ENCODE data around the gene CFAP97D2. TPM values are rescaled to one million over a fixed set of nuclear protein-coding genes. Genes with fewer than 3 reads are reported as not detected.
"Not testable (repeated sequence)": the region's sequence is repeated elsewhere in the genome, so short reads cannot be mapped to it uniquely, and the experiment has no call there.

Gene CFAP97D2
- total RNA-seq, 1 donor from 2014 or later = not detected

- DNase-seq (ENCODE audit: low read depth, low spot score) = no peak
Observed at GRCh38 chr13:114143806-114144605, 35.1 kb upstream of the CFAP97D2 start.

GRCh38 chr13:114144606-114145244, 34.3 kb upstream of the CFAP97D2 start:
- DNase-seq (ENCODE audit: low read depth, low spot score) = no peak

GRCh38 chr13:114145256-114145655, 33.8 kb upstream of the CFAP97D2 start:
- no peak for DNase-seq (ENCODE audit: low read depth, low spot score)

GRCh38 chr13:114145722-114146121, 33.3 kb upstream of the CFAP97D2 start:
- no peak for DNase-seq (ENCODE audit: low read depth, low spot score)

- DNase-seq (ENCODE audit: low read depth, low spot score) = no peak
Observed at GRCh38 chr13:114146173-114146572, 32.9 kb upstream of the CFAP97D2 start.

- no peak for DNase-seq (ENCODE audit: low read depth, low spot score)
Observed at GRCh38 chr13:114146629-114147028, 32.4 kb upstream of the CFAP97D2 start.

- DNase-seq (ENCODE audit: low read depth, low spot score) = no peak
Observed at GRCh38 chr13:114147803-114148520, 31.1 kb upstream of the CFAP97D2 start.

GRCh38 chr13:114148521-114148855, 30.6 kb upstream of the CFAP97D2 start:
- DNase-seq (ENCODE audit: low read depth, low spot score) = no peak

- DNase-seq (ENCODE audit: low read depth, low spot score) = not testable (repeated sequence)
Observed at GRCh38 chr13:114148886-114149285, 30.2 kb upstream of the CFAP97D2 start.

GRCh38 chr13:114149774-114150740, 29.0 kb upstream of the CFAP97D2 start:
- DNase-seq (ENCODE audit: low read depth, low spot score) = no peak

- DNase-seq (ENCODE audit: low read depth, low spot score) = no peak
Observed at GRCh38 chr13:114151031-114151430, 28.0 kb upstream of the CFAP97D2 start.

GRCh38 chr13:114151565-114152284, 27.3 kb upstream of the CFAP97D2 start:
- no peak for DNase-seq (ENCODE audit: low read depth, low spot score)

GRCh38 chr13:114152285-114152645, 26.8 kb upstream of the CFAP97D2 start:
- no peak for DNase-seq (ENCODE audit: low read depth, low spot score)

- DNase-seq (ENCODE audit: low read depth, low spot score) = no peak
Observed at GRCh38 chr13:114152831-114153371, 26.2 kb upstream of the CFAP97D2 start.

GRCh38 chr13:114153485-114154080, 25.5 kb upstream of the CFAP97D2 start:
- DNase-seq (ENCODE audit: low read depth, low spot score) = no peak

- DNase-seq (ENCODE audit: low read depth, low spot score) = no peak
Observed at GRCh38 chr13:114154476-114154875, 24.6 kb upstream of the CFAP97D2 start.

GRCh38 chr13:114155320-114155719, 23.7 kb upstream of the CFAP97D2 start:
- DNase-seq (ENCODE audit: low read depth, low spot score) = no peak

GRCh38 chr13:114155926-114156883, 22.9 kb upstream of the CFAP97D2 start:
- DNase-seq (ENCODE audit: low read depth, low spot score) = no peak
